Epithelial cell of esophagus (primary cell): ENCODE measurements around the gene RAB33B.

Experiments used
- DNase-seq: peaks from one replicate; pipeline ENCODE4 v3.0.0; 2010; ENCODE audit warnings: low read depth
- H3K4me3 ChIP-seq: 2 replicates; pipeline ENCODE4 v1.5.1; 2011; ENCODE audit warnings: mild to moderate bottlenecking, low read length, control low read depth
- TF ChIP-seq, protein P1 (sequence below): IDR thresholded peaks from 2 replicates; pipeline ENCODE4 v1.5.1; 2011; ENCODE audit warnings: low read depth, mild to moderate bottlenecking, low read length, control low read depth, inconsistent platforms; ENCODE audit not compliant: insufficient read depth; ENCODE audit errors: missing control alignments

RAB33B gene

DNA sequence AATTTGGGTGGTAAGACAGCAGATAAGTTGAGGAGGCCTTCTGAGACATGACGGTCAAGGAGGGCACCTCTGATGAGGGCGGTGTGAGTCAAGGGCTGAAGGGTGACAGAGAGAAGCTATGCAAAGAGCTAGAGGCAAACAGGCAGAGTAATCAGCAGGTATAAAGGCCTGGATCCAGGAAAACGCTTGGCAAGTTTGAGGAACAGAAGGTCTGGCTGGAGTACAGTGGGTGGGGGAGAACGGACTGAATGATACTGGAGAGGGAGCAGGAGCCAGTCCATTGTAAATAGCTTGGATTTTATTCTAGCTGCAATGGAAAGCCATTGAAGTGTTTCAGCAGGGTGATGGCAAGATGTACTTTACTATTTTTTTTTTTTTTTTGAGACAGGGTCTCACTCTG lies 39.3 kb downstream of the RAB33B start:
- DNase-seq, result no peak
- TF ChIP-seq, protein P1, sequence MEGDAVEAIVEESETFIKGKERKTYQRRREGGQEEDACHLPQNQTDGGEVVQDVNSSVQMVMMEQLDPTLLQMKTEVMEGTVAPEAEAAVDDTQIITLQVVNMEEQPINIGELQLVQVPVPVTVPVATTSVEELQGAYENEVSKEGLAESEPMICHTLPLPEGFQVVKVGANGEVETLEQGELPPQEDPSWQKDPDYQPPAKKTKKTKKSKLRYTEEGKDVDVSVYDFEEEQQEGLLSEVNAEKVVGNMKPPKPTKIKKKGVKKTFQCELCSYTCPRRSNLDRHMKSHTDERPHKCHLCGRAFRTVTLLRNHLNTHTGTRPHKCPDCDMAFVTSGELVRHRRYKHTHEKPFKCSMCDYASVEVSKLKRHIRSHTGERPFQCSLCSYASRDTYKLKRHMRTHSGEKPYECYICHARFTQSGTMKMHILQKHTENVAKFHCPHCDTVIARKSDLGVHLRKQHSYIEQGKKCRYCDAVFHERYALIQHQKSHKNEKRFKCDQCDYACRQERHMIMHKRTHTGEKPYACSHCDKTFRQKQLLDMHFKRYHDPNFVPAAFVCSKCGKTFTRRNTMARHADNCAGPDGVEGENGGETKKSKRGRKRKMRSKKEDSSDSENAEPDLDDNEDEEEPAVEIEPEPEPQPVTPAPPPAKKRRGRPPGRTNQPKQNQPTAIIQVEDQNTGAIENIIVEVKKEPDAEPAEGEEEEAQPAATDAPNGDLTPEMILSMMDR, result no peak
- no peak overlapping the region for H3K4me3 ChIP-seq

DNA sequence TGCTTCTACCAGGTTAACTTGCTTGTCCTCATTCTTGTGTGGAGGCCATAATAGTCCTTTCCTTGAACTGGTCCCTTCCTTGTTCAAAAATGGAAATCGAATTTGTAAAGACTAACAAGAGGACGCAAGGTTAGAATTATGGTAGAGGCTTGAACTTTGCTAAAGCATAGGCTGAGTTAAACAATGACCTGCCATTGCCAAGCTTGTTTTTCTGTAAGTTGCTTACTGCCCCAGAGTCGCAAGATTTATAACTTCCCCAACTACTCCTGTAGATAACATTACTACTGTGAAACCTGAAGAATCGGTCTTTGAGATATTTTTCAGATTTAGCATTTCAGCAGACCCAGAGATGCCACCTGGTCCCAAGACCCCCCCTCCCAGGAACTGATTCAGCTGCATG lies 45.3 kb downstream of the RAB33B start:
- TF ChIP-seq, protein P1, result no peak
- DNase-seq, result no peak
- H3K4me3 ChIP-seq, result no peak overlapping the region

DNA sequence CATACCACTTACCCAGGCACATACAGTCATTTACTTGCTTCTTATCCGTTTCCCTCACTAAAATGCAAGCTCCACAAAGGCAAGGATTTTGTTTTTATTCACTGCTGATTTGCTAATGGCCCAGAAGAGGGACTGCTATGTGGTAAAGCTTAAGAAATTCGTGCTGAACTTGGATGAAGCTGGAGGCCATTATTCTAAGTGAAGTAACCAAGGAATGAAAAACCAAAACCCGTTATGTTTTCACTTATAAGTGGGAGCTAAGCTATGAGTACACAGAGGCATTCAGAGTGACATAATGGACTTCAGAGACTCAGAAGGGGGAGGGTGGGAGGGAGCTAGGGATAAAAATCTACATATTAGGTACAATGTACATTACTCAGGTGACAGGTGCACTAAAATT lies 47.2 kb downstream of the RAB33B start:
- H3K4me3 ChIP-seq, result no peak overlapping the region
- no peak for DNase-seq
- TF ChIP-seq, protein P1, result no peak

DNA sequence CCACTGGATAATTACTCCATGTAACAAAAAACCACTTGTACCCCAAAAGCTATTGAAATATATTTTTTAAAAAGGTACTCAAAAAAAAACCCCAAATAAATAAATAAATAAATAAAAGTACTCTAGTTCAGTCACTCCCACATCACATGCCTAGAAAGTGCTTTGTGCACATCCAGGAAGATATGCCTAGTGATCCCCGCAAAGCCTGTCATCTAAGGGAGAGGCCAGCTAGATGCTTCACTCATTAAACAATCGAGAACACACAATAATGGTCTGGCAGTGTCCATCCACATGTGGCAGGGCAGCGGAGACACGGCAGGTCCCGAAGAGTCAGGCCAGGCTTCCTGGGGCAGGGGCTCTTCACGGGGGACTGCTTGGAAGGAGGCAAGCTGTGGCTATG lies 47.6 kb downstream of the RAB33B start:
- TF ChIP-seq, protein P1, result no peak
- no peak for DNase-seq
- no peak overlapping the region for H3K4me3 ChIP-seq

DNA sequence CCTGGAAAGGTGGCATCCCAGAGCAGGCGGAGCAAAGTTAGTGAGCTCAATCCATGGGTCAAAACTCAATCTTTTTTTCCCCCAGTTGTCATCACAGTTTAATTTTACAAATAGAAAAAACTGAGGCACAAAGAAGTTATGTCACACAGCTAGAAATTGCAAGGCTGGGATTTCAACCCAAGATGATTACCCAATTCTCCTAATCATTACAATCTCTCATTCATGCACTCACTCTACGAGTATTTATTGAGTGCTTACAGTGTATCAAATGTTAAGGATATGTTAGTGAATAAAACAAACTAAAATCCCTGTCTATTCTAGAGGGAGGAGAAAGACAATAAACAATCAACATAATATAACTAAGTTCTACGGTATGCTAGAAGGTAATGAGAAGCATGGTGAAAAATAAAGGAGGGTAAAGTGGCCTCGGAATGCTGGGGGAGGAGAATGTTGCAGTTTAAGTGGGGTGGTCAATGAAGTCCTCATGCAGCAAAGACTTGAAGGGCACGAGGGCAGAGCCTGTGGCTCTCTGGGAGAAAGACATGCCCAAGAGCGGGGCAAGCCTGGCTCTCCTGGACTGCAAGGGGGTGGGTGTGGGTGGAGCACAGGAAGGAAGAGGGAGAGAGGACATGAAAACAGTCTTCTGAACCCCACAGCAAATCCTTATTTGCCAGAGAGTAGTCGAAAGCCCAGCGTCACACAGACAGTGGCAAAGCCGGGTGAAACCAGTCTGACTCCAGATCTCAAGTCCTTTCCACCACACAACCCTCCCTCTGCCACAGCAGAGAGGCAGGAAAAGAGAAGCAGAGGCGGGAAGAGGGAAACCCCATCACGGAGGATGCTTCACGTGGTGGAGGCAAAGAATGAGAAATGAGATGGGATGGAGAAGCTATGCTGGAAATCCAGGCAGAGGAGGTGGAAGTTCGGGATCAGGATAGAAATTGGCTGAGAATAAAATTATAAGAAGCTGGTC lies 48.3 kb downstream of the RAB33B start:
- H3K4me3 ChIP-seq, result no peak overlapping the region
- no peak for DNase-seq
- TF ChIP-seq, protein P1, result no peak

DNA sequence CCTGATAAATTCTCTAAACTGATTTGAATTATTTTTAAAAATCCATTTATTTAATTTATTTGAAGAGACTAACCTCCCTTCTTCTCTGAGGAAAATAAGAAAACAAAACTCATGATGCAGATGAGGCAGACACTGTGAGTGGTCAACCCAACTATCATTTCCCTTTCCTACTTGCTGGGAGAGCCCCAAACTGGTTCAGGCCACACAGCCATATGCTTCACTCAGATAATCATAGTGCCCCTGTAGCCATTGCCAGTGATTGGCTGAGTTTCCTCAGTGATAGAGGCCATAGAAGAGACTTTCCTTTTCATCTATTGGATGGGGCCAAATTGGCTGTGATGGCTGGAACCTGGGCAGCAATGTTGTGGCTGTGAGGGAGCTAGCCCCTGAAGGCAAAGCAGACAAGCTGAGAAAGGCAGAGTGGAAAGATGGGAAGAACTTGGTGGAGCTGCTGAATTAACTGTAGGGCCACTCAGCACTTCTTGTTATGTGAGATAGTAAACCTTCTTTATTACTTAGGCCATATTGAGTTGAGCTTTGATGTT lies 49.8 kb downstream of the RAB33B start:
- DNase-seq, result no peak
- TF ChIP-seq, protein P1, result no peak
- H3K4me3 ChIP-seq, result no peak overlapping the region

DNA sequence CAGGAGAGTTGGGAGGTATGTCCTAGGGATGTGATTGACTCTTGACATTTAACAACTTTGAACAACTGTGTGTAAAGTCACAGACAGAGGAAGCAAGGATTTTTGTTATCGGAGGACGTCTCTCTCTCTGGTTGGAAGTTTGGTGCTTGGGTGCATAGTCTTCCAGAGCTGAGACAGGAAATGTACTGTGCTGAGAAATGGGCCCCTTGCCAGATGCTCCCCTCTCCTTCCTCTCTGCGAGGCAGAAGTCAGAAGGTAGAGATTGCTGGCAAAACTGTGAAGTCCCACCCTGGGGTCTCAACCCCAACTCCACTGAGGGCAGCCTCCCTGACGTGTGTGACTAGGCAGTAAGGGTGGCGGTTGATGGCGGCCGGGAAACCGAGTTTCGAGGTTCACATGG lies 52.9 kb downstream of the RAB33B start:
- DNase-seq, result no peak
- no peak overlapping the region for H3K4me3 ChIP-seq
- TF ChIP-seq, protein P1, result no peak
